Measurements from ENCODE around the gene ROR1.

DNA sequence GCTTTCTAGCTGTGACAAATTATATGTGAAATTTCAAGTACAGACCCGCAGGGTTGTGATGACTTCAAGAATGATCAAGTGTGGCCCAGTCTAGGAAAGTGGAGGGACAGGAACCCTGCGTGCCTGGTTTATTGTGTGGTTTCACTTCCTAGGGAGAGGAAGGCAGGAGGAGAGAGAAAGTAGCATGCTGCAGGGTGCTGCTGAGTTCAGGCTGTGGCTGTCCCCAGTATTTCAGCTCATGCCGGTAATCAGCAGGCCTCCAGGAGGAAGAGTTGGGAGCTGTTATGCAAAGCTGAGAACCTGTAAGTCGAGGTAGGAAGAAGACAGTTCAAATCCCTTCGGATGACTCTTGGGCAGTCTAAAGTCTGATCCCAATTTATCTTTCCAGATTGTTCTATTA lies 140.4 kb downstream of the ROR1 start:
- TF ChIP-seq, protein P1, sequence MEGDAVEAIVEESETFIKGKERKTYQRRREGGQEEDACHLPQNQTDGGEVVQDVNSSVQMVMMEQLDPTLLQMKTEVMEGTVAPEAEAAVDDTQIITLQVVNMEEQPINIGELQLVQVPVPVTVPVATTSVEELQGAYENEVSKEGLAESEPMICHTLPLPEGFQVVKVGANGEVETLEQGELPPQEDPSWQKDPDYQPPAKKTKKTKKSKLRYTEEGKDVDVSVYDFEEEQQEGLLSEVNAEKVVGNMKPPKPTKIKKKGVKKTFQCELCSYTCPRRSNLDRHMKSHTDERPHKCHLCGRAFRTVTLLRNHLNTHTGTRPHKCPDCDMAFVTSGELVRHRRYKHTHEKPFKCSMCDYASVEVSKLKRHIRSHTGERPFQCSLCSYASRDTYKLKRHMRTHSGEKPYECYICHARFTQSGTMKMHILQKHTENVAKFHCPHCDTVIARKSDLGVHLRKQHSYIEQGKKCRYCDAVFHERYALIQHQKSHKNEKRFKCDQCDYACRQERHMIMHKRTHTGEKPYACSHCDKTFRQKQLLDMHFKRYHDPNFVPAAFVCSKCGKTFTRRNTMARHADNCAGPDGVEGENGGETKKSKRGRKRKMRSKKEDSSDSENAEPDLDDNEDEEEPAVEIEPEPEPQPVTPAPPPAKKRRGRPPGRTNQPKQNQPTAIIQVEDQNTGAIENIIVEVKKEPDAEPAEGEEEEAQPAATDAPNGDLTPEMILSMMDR (IDR thresholded peaks at IDR 0.05; ENCODE audit: borderline replicate concordance, extremely low read depth, low read length, poor library complexity, severe bottlenecking), result no peak
- no peak for TF ChIP-seq EZH2 (IDR thresholded peaks at IDR 0.05; ENCODE audit: borderline replicate concordance, low read depth, low read length, severe bottlenecking)
